ACC112 (cell line): ENCODE results near the gene SRC.
"Not testable (repeated sequence)": the region's sequence is repeated elsewhere in the genome, so short reads cannot be mapped to it uniquely, and the experiment has no call there.

Source experiments
- H2AFZ ChIP-seq: fragments of 200-600 bp; sonication (generic); one replicate; pipeline ENCODE4 v1.6.0; 2017; ENCODE audit warnings: antibody characterized with exemption, low read length; ENCODE audit not compliant: unreplicated experiment
- H3K27ac ChIP-seq: fragments of 200-600 bp; sonication (generic); 2 replicates; pipeline ENCODE4 v1.5.1; 2014; ENCODE audit warnings: low read depth, mild to moderate bottlenecking, antibody characterized with exemption, low read length, moderate library complexity
- H3K27me3 ChIP-seq: fragments of 200-600 bp; sonication (generic); 2 replicates; pipeline ENCODE4 v1.6.1; 2014; ENCODE audit warnings: mild to moderate bottlenecking, antibody characterized with exemption, low read length, moderate library complexity, mixed read lengths; ENCODE audit not compliant: insufficient read depth
- H3K36me3 ChIP-seq: fragments of 200-600 bp; sonication (generic); 2 replicates; pipeline ENCODE4 v1.6.1; 2016; ENCODE audit warnings: mild to moderate bottlenecking, antibody characterized with exemption, low read length, moderate library complexity, mixed read lengths; ENCODE audit not compliant: insufficient read depth
- H3K4me1 ChIP-seq: fragments of 200-600 bp; sonication (generic); one replicate; pipeline ENCODE4 v1.6.1; 2016; ENCODE audit warnings: low read length, mixed read lengths; ENCODE audit not compliant: insufficient read depth, unreplicated experiment, control insufficient read depth
- H3K4me3 ChIP-seq: fragments of 200-600 bp; sonication (generic); 2 replicates; pipeline ENCODE4 v1.5.1; 2014; ENCODE audit warnings: mild to moderate bottlenecking, low read depth, low read length
- H3K79me2 ChIP-seq: fragments of 200-600 bp; sonication (generic); one replicate; pipeline ENCODE4 v1.6.0; 2016; ENCODE audit warnings: low read length; ENCODE audit not compliant: control insufficient read depth, unreplicated experiment, insufficient read depth

The SRC gene

DNA sequence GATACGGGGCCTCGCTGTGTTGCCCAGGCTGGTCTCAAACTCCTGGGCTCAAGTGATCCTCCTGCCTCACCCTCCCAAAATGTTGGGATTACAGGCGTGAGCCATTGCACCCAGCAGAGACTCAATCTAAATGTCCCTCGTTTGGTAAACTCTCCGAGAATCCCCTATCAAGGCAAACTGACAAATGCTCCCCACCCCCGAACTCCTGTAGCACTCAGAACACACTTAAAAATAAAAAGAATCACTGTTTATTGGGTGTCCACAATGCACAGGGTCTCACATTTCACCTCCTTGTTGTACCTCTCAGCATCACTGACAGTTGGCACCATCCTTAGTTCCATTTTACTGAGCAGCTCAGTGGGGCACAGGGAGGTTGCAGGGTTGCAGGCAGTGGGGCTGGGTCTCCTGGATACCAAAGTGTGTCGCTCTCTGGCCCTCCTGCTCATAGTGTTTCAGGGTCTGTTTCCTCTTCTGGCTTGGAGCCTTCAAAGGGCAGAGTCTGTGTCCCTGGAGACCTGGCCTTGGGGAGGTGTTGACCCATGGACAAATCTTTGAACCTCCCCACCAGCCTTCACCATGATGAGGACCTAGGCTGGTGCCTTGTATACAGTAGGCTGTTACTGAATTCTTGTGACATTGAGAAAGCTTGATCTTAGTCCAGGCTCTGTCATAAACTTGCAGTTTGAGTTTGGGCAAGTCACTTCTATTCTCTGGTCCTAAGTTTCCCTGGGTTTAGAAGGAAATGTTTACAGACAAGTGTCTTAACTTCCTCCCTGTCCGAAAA lies 8.5 kb upstream of the SRC start:
- Histone ChIP-seq H3K27ac (no peak overlapping the region), H2AFZ (no peak overlapping the region), H3K36me3 (no peaks in the 10 kb centered on the region), H3K27me3 (no peaks in the 10 kb centered on the region), H3K4me1 (peaks cover 18% of the 10 kb centered on the region), H3K79me2 (no peaks in the 10 kb centered on the region), H3K4me3 (no peak overlapping the region)

- H2AFZ ChIP-seq, H3K36me3 ChIP-seq, H3K4me3 ChIP-seq, H3K27ac ChIP-seq, H3K27me3 ChIP-seq, H3K79me2 ChIP-seq: not testable (repeated sequence)
- H3K4me1 ChIP-seq: peaks cover 18% of the 10 kb centered on the region
These were observed 7.6 kb upstream of the SRC start for GRCh38 chr20:37338380-37338779.

- H3K36me3 ChIP-seq: no peaks in the 10 kb centered on the region
- no peaks in the 10 kb centered on the region for H3K79me2 ChIP-seq
- H3K27ac ChIP-seq: no peak overlapping the region
- H3K4me1 ChIP-seq: peaks cover 18% of the 10 kb centered on the region
- H3K4me3 ChIP-seq: no peak overlapping the region
- no peak overlapping the region for H2AFZ ChIP-seq
- H3K27me3 ChIP-seq: no peaks in the 10 kb centered on the region
These were observed 6.7 kb upstream of the SRC start for GRCh38 chr20:37339208-37339607.

GRCh38 chr20:37339764-37340109 lies 6.2 kb upstream of the SRC start:
- H3K27me3 ChIP-seq, H3K36me3 ChIP-seq, H3K27ac ChIP-seq, H3K4me3 ChIP-seq, H3K79me2 ChIP-seq, H2AFZ ChIP-seq: not testable (repeated sequence)
- H3K4me1 ChIP-seq: peaks cover 18% of the 10 kb centered on the region

DNA sequence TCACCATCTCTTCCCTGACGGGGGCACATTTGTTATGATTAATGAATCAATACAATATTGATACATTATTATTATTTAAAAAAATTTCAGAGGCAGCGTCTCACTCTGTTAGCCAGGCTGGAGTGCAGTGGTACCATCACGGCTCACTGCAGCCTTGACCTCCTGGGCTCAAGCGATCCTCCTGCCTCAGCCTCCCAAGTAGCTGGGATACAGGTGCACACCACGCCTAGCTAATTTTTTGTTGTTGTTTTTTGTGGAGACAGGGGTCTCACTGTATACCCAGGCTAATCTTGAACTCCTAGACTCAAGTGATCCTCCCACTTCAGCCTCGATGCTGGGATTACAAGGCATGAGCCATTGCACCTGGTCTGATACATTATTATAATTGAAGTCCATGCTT lies 4.9 kb upstream of the SRC start:
- H3K79me2 ChIP-seq: no peaks in the 10 kb centered on the region
- H2AFZ ChIP-seq: no peak overlapping the region
- no peaks in the 10 kb centered on the region for H3K27me3 ChIP-seq
- H3K27ac ChIP-seq: no peak overlapping the region
- H3K36me3 ChIP-seq: no peaks in the 10 kb centered on the region
- H3K4me3 ChIP-seq: no peak overlapping the region
- H3K4me1 ChIP-seq: peaks cover 11% of the 10 kb centered on the region

- Histone ChIP-seq H3K4me1 (peaks cover 5% of the 10 kb centered on the region), H2AFZ (no peak overlapping the region), H3K79me2 (peaks cover 1% of the 10 kb centered on the region), H3K4me3 (no peak overlapping the region), H3K27ac (no peak overlapping the region), H3K36me3 (no peaks in the 10 kb centered on the region), H3K27me3 (no peaks in the 10 kb centered on the region)
These were observed 4.3 kb upstream of the SRC start for GRCh38 chr20:37341632-37342031.

DNA sequence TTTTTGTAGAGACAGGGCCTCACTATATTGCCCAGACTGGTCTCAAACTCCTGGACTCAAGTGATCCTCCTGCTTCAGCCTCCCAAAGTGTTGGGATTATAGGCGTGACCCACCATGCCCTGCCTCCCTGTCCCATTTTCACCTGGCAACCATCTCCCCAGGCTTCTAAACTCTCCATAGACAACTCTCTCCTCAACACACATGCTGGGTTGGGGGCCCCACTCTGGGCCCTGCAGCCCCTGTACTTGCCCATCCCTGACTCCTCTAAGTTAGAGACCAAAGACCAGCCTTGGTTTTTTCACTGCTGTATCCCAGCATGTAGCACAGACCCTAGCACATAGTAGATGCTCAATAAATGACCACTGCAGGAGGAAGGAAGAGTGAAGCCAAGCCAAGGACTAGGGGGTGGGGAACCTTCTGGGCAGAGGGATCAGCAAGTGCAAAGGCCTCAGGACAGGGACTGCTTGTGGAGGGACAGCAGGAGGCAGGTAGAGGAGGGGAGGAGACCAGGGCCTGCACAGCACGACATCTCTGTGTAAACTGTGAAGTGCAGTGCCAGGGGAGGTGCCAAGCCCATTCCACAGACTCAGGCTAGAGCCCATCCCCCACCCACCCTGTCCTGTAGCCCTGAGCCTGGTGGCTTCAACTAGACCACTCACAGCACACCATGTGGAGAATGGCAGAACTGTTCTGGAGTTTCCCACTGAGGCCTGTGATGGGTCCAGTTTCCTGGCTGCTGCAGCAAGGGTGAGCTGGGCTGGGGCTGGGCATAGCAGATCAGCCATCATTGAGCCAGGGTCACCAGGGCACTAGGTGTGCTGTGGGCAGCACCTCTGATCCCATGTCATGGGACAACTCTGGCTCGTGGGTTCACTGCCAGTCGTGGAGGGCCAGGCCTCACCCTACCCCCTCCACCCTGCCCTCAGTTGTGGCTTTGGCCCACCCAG lies 3.4 kb upstream of the SRC start:
- H3K36me3 ChIP-seq: no peaks in the 10 kb centered on the region
- peaks cover under 1% of the 10 kb centered on the region for H3K4me1 ChIP-seq
- no peak overlapping the region for H3K27ac ChIP-seq
- peaks cover 10% of the 10 kb centered on the region for H3K79me2 ChIP-seq
- no peak overlapping the region for H3K4me3 ChIP-seq
- H2AFZ ChIP-seq: no peak overlapping the region
- no peaks in the 10 kb centered on the region for H3K27me3 ChIP-seq

DNA sequence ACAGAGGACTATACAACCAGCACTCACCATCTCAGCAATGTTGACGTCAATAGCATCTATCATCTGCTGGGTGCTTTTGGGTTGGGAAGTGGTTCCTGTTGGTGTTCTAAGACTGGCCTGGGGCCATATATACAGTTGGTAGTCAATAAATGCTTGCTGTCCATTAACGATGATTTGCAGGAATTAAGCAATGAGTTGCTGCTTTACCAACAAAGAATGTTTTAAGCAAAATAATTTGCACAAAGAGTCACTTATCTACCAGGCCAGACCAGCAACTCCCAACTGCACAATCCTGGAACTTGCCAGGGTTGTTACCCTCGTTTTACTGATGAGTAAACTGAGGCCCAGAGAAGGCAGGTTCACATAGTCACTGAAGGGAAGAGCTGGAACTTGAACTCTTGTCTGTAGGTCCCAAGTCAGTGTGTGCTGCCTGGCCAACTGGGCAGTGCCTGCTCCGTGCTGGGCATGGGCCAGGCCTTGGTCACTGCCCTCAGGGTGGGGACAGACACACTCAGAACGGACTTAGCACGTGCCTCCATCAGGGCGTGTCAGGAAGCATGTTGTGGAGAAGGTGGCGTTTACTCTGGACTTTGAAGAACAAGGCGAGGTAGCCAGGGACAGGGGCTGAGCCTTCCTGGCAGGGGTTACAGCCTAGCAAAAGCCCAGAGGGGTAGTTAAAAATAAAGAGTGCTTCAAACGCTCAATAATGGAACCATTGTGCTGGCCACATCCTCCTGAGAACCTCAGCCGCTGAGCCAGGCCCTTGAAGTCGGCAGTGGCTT lies 2.5 kb upstream of the SRC start:
- no peak overlapping the region for H3K27ac ChIP-seq
- no peak overlapping the region for H2AFZ ChIP-seq
- H3K27me3 ChIP-seq: no peaks in the 10 kb centered on the region
- H3K4me1 ChIP-seq: peaks cover 8% of the 10 kb centered on the region
- H3K79me2 ChIP-seq: peaks cover 18% of the 10 kb centered on the region
- no peaks in the 10 kb centered on the region for H3K36me3 ChIP-seq
- H3K4me3 ChIP-seq: no peak overlapping the region

- Histone ChIP-seq H2AFZ (no peak overlapping the region), H3K4me3 (no peak overlapping the region), H3K36me3 (no peaks in the 10 kb centered on the region), H3K27me3 (no peaks in the 10 kb centered on the region), H3K27ac (no peak overlapping the region), H3K79me2 (peaks cover 24% of the 10 kb centered on the region), H3K4me1 (peaks cover 8% of the 10 kb centered on the region)
These were observed 2.0 kb upstream of the SRC start for GRCh38 chr20:37343994-37344355.

DNA sequence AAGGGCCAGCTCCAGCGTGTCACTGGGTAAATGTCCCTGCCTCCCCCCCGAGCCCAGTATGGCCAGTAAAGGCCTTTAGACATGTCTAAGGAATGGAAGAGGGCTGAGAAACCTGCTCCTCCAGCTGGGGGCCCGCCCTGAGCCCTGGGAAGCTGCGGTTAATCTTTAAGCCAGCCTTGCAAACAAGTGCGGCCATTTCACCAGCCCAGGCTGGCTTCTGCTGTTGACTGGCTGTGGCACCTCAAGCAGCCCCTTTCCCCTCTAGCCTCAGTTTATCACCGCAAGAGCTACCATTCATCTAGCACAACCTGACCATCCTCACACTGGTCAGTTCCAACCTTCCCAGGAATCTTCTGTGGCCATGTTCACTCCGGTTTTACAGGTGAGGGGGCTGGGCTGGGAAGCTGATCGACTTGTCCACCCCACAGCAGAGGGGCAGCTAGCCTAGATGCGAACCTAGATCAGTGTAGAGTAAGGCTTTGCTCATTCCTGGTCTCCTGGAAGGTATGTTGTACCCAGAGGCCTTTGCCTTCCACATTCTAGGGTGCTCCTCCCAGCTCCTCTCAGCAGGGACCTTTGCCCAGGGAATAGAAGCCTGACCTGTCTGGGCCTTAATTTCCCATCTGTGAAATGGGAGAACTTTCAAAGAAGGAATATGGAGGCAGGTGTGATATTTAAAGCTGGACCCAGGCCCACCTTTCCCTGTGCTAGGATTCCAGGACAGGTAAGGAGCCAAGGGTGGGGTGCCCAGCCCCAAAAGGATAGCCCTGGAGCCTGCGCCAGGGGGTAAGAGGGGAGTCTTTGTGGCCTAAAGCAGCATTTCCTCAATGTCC lies 1.2 kb upstream of the SRC start:
- Histone ChIP-seq H3K79me2 (peaks cover 26% of the 10 kb centered on the region), H3K27me3 (no peaks in the 10 kb centered on the region), H2AFZ (no peak overlapping the region), H3K4me1 (peaks cover 11% of the 10 kb centered on the region), H3K4me3 (peak overlapping the region; percentile 81; the same call in 1 of the 2 replicates), H3K27ac (no peak overlapping the region), H3K36me3 (no peaks in the 10 kb centered on the region)
